Measurements from ENCODE around the gene KCNC1. TPM values are rescaled to one million over a fixed set of nuclear protein-coding genes. Genes with fewer than 3 reads are reported as not detected.

KCNC1 gene
- total RNA-seq, 4 donors from 2014 or later, result not detected

GRCh38 chr11:17692931-17693330 lies 41.6 kb upstream of the KCNC1 start:
- Histone ChIP-seq H3K4me1 (no peaks in the 10 kb centered on the region), H3K27ac (no peak overlapping the region), H3K4me3 (no peak overlapping the region), H3K27me3 (peaks cover 51% of the 10 kb centered on the region), H3K9me3 (no peaks in the 10 kb centered on the region), H3K36me3 (no peaks in the 10 kb centered on the region)
- 76% methylated on average over 7 of the region's 7 CpGs for WGBS
- no peak for TF ChIP-seq EP300 (IDR thresholded peaks at IDR 0.05)
- TF ChIP-seq, protein P1, sequence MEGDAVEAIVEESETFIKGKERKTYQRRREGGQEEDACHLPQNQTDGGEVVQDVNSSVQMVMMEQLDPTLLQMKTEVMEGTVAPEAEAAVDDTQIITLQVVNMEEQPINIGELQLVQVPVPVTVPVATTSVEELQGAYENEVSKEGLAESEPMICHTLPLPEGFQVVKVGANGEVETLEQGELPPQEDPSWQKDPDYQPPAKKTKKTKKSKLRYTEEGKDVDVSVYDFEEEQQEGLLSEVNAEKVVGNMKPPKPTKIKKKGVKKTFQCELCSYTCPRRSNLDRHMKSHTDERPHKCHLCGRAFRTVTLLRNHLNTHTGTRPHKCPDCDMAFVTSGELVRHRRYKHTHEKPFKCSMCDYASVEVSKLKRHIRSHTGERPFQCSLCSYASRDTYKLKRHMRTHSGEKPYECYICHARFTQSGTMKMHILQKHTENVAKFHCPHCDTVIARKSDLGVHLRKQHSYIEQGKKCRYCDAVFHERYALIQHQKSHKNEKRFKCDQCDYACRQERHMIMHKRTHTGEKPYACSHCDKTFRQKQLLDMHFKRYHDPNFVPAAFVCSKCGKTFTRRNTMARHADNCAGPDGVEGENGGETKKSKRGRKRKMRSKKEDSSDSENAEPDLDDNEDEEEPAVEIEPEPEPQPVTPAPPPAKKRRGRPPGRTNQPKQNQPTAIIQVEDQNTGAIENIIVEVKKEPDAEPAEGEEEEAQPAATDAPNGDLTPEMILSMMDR (IDR thresholded peaks at IDR 0.05), result no peak
- no peak for TF ChIP-seq POLR2AphosphoS5 (IDR thresholded peaks at IDR 0.05)
- no peak for TF ChIP-seq POLR2A (IDR thresholded peaks at IDR 0.05)
- DNase-seq (ENCODE audit: low spot score in 2 of 2), result no peak

- Histone ChIP-seq H3K27ac (no peak overlapping the region), H3K36me3 (no peaks in the 10 kb centered on the region), H3K4me1 (no peaks in the 10 kb centered on the region), H3K4me3 (no peak overlapping the region), H3K27me3 (peaks cover 51% of the 10 kb centered on the region), H3K9me3 (no peaks in the 10 kb centered on the region)
- no peak for TF ChIP-seq POLR2A (IDR thresholded peaks at IDR 0.05)
- TF ChIP-seq, protein P1 (IDR thresholded peaks at IDR 0.05), result no peak
- TF ChIP-seq POLR2AphosphoS5 (IDR thresholded peaks at IDR 0.05), result no peak
- 73% methylated on average over 4 of the region's 4 CpGs for WGBS
- no peak for DNase-seq (ENCODE audit: low spot score in 2 of 2)
Observed at GRCh38 chr11:17693531-17693930, 41.0 kb upstream of the KCNC1 start.

DNA sequence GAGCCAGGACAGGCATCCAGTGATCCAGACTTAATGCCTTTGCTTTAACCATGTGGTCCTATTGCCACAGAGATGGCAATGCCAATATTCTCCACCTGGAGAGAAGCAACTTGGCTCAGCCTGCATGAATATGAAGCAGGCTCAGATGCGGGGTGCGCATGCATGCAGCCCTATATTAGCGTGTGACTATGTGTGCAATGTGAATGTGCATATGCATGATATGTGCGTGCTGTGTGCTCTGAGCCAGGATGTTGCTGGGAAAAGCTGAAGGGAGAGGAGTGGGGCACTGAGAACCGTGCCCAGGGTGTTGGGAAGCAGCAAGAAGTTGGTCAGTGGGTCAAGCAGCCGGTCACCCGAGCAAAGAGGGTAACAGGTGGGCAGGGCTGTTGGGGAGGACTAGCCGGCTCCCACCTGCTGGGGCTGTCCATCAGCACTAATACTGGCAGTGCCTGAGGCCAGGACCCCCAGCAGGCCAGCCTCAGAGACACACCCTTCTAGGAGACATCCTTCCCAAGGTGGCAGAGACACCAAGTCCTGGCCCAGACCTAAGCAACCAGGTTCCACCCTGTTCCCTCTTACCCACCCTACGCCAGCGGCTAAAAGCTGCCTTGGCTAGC lies 40.0 kb upstream of the KCNC1 start:
- H3K27ac ChIP-seq, result no peak overlapping the region
- no peaks in the 10 kb centered on the region for H3K4me1 ChIP-seq
- peaks cover 50% of the 10 kb centered on the region for H3K27me3 ChIP-seq
- DNase-seq (ENCODE audit: low spot score in 2 of 2), result no peak
- no peak overlapping the region for H3K4me3 ChIP-seq
- no peaks in the 10 kb centered on the region for H3K9me3 ChIP-seq
- H3K36me3 ChIP-seq, result no peaks in the 10 kb centered on the region
- no peak for TF ChIP-seq POLR2AphosphoS5 (IDR thresholded peaks at IDR 0.05)
- TF ChIP-seq EP300 (IDR thresholded peaks at IDR 0.05), result no peak
- TF ChIP-seq, protein P1 (IDR thresholded peaks at IDR 0.05), result no peak
- no peak for TF ChIP-seq POLR2A (IDR thresholded peaks at IDR 0.05)
- 86% methylated on average over 10 of the region's 10 CpGs for WGBS

GRCh38 chr11:17695454-17696441 lies 38.8 kb upstream of the KCNC1 start:
- no peak for TF ChIP-seq POLR2A (IDR thresholded peaks at IDR 0.05)
- TF ChIP-seq, protein P1 (IDR thresholded peaks at IDR 0.05), result no peak
- no peak for TF ChIP-seq EP300 (IDR thresholded peaks at IDR 0.05)
- TF ChIP-seq POLR2AphosphoS5 (IDR thresholded peaks at IDR 0.05), result no peak
- H3K4me3 ChIP-seq, result no peak overlapping the region
- no peaks in the 10 kb centered on the region for H3K36me3 ChIP-seq
- no peaks in the 10 kb centered on the region for H3K9me3 ChIP-seq
- no peak overlapping the region for H3K27ac ChIP-seq
- 22% methylated on average over 12 of the region's 68 CpGs for WGBS
- H3K27me3 ChIP-seq, result peaks cover 49% of the 10 kb centered on the region
- DNase-seq (ENCODE audit: low spot score in 2 of 2), result no peak
- peaks cover 3% of the 10 kb centered on the region for H3K4me1 ChIP-seq

DNA sequence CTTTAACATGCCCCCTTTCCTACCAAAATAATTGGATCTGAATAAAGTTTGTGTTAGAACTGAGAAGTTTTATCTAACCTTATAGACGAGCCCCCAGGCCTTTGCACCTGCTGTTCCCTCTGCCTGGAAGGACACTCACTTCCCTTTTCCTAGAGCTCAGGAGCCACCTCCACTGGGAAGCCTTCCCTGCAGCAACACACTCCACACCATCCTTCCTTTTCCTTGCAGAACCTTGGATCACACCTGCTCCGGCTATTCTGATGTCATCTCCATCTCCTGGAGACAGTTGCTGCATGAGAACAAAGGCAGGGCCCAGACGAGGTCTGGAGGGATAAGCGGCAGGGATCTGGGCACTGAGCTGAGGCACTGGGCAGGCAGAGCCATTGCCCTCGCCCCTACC lies 37.8 kb upstream of the KCNC1 start:
- TF ChIP-seq, protein P1 (IDR thresholded peaks at IDR 0.05), result no peak
- TF ChIP-seq EP300 (IDR thresholded peaks at IDR 0.05) (no peak), POLR2AphosphoS5 (IDR thresholded peaks at IDR 0.05) (no peak), POLR2A (IDR thresholded peaks at IDR 0.05) (no peak)
- Histone ChIP-seq H3K27ac (no peak overlapping the region), H3K4me3 (no peak overlapping the region), H3K36me3 (no peaks in the 10 kb centered on the region), H3K27me3 (peaks cover 47% of the 10 kb centered on the region), H3K9me3 (no peaks in the 10 kb centered on the region), H3K4me1 (peaks cover 11% of the 10 kb centered on the region)
- WGBS, result 82% methylated on average over 5 of the region's 5 CpGs
- DNase-seq (ENCODE audit: low spot score in 2 of 2), result no peak
